OCI-LY7 (cell line): ENCODE results near the gene FUT8. TPM values are rescaled to one million over a fixed set of nuclear protein-coding genes. Genes with fewer than 3 reads are reported as not detected.

Source experiments
- BruUV-seq: library from RNA; stranded (reverse); fragments of 400-500 nt; replicated peaks from 2 replicates; lab custom pipeline; 2021; lab: Mats Ljungman, UMichigan
- CTCF ChIA-PET: fragments of 300-600 bp; sonication (Branson Sonifier 250); formaldehyde crosslinking; loops from one replicate; lab custom pipeline; 2022; ENCODE audit warnings: antibody characterized with exemption; ENCODE audit not compliant: unreplicated experiment; lab: Charles Lee
- POLR2A ChIA-PET: fragments of 300-600 bp; sonication (Branson Sonifier 250); formaldehyde crosslinking; loops from one replicate; lab custom pipeline; 2022; ENCODE audit warnings: antibody characterized with exemption; lab: Charles Lee
- DNase-seq: peaks from one replicate; pipeline ENCODE4 v3.0.0-alpha.2; 2015; ENCODE audit warnings: low spot score
- H2AFZ ChIP-seq: fragments of 200-600 bp; sonication (generic), shearing (Covaris generic); 2 replicates; pipeline ENCODE4 v1.6.1; 2014; ENCODE audit warnings: mild to moderate bottlenecking, antibody characterized with exemption, low read length, moderate library complexity
- H3K27ac ChIP-seq: fragments of 200-600 bp; sonication (generic); 2 replicates; pipeline ENCODE4 v1.5.1; 2014; ENCODE audit warnings: mixed run types, low read depth, mild to moderate bottlenecking, moderate library complexity, low read length, inconsistent platforms; ENCODE audit not compliant: poor library complexity, severe bottlenecking
- H3K36me3 ChIP-seq: fragments of 200-600 bp; sonication (generic); 2 replicates; pipeline ENCODE4 v1.6.1; 2014; ENCODE audit warnings: mild to moderate bottlenecking, antibody characterized with exemption, low read length, moderate library complexity, mixed read lengths; ENCODE audit not compliant: insufficient read depth
- H3K4me1 ChIP-seq: fragments of 200-600 bp; sonication (generic); 2 replicates; pipeline ENCODE4 v1.5.1; 2014; ENCODE audit warnings: mild to moderate bottlenecking, low read length; ENCODE audit not compliant: insufficient read depth, poor library complexity, severe bottlenecking
- H3K4me2 ChIP-seq: fragments of 200-600 bp; sonication (generic); 2 replicates; pipeline ENCODE4 v1.6.1; 2014; ENCODE audit warnings: mild to moderate bottlenecking, low read length
- H3K4me3 ChIP-seq: fragments of 200-600 bp; sonication (generic); 2 replicates; pipeline ENCODE4 v1.5.1; 2014; ENCODE audit warnings: mild to moderate bottlenecking, low read depth, low read length; ENCODE audit not compliant: poor library complexity, severe bottlenecking
- H3K79me2 ChIP-seq: fragments of 200-600 bp; sonication (generic); 2 replicates; pipeline ENCODE4 v1.6.1; 2016; ENCODE audit warnings: low read depth, mild to moderate bottlenecking, low read length, moderate library complexity, mixed read lengths; ENCODE audit not compliant: insufficient read depth
- H3K9me2 ChIP-seq: fragments of 200-600 bp; sonication (generic); 2 replicates; pipeline ENCODE4 v1.6.1; 2016; ENCODE audit warnings: mild to moderate bottlenecking, low read length, mixed read lengths; ENCODE audit not compliant: insufficient read depth
- H3K9me3 ChIP-seq: fragments of 200-600 bp; sonication (generic); 2 replicates; pipeline ENCODE4 v1.6.1; 2014; ENCODE audit warnings: mild to moderate bottlenecking, mixed run types, low read length, mixed read lengths
- H4K20me1 ChIP-seq: fragments of 200-600 bp; sonication (generic); 2 replicates; pipeline ENCODE4 v1.6.1; 2014; ENCODE audit warnings: mild to moderate bottlenecking, antibody characterized with exemption, low read length, moderate library complexity, mixed read lengths; ENCODE audit not compliant: insufficient read depth
- EZH2phosphoT487 ChIP-seq: fragments of 200-600 bp; sonication (generic); IDR thresholded peaks from 2 replicates; pipeline ENCODE4 v1.6.1; 2018; ENCODE audit warnings: low read depth, borderline replicate concordance, mild to moderate bottlenecking, mixed run types, antibody characterized with exemption, low read length, moderate library complexity, mixed read lengths
- intact Hi-C: fragments of 100-400 bp; cut with micrococcal nuclease; formaldehyde crosslinking; loops from one replicate; pipeline ENCODE4 v1.10.0; 2022; ENCODE audit not compliant: unreplicated experiment
- total RNA-seq, 2 experiments: library from RNA; depleted of rRNA in 1 of 2; stranded (reverse); fragments of >200 nt in 1 of 2; shearing (Covaris generic) in 1 of 2; gene quantifications; 2 replicates each; pipeline ENCODE4 v1.2.3, GENCODE V29; 2014 to 2022
- TF ChIP-seq, protein P1 (sequence below): fragments of 200-600 bp; sonication (generic); conservative IDR thresholded peaks from 2 replicates; pipeline ENCODE4 v1.5.1; 2014; ENCODE audit warnings: mild to moderate bottlenecking, antibody characterized with exemption, low read length, moderate library complexity, mixed read lengths

Gene FUT8
- total RNA-seq, 2 experiments from 2014 or later = 90.3 to 174 TPM

DNA sequence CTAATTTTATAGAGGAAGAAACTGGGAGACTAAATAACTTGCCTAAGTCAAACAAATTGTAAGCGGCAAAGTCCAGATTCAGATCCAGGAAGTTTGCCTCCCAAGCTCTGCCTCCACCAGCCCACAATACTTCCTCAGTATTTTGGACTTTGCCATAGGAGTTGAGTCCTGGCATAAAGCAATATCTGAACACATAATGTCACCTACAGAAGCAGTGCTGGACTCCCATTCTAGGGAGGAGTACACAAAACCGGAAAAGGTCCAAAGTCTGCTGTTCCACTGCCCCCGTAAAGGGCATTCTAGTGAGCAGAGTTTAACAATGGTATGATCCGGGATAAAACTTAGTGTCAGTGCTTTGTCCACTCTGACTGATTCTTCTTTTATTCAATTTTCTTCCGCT, 340.5 kb downstream of the FUT8 start:
- H2AFZ ChIP-seq = no peak overlapping the region
- intact Hi-C loops = no loop called here
- ChIA-PET CTCF (no interaction called here), POLR2A (no interaction called here)
- DNase-seq = no peak
- H3K79me2 ChIP-seq = no peaks in the 10 kb centered on the region
- no peaks in the 10 kb centered on the region for H3K9me2 ChIP-seq
- no TSS peak for BruUV-seq
- H3K27ac ChIP-seq = no peak overlapping the region
- no peaks in the 10 kb centered on the region for H3K4me1 ChIP-seq
- no peak overlapping the region for H3K4me3 ChIP-seq
- no peaks in the 10 kb centered on the region for H3K9me3 ChIP-seq
- no peaks in the 10 kb centered on the region for H4K20me1 ChIP-seq
- no peak overlapping the region for H3K4me2 ChIP-seq
- TF ChIP-seq EZH2phosphoT487 = no peak
- TF ChIP-seq, protein P1, sequence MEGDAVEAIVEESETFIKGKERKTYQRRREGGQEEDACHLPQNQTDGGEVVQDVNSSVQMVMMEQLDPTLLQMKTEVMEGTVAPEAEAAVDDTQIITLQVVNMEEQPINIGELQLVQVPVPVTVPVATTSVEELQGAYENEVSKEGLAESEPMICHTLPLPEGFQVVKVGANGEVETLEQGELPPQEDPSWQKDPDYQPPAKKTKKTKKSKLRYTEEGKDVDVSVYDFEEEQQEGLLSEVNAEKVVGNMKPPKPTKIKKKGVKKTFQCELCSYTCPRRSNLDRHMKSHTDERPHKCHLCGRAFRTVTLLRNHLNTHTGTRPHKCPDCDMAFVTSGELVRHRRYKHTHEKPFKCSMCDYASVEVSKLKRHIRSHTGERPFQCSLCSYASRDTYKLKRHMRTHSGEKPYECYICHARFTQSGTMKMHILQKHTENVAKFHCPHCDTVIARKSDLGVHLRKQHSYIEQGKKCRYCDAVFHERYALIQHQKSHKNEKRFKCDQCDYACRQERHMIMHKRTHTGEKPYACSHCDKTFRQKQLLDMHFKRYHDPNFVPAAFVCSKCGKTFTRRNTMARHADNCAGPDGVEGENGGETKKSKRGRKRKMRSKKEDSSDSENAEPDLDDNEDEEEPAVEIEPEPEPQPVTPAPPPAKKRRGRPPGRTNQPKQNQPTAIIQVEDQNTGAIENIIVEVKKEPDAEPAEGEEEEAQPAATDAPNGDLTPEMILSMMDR = no peak
- H3K36me3 ChIP-seq = peaks cover 7% of the 10 kb centered on the region

DNA sequence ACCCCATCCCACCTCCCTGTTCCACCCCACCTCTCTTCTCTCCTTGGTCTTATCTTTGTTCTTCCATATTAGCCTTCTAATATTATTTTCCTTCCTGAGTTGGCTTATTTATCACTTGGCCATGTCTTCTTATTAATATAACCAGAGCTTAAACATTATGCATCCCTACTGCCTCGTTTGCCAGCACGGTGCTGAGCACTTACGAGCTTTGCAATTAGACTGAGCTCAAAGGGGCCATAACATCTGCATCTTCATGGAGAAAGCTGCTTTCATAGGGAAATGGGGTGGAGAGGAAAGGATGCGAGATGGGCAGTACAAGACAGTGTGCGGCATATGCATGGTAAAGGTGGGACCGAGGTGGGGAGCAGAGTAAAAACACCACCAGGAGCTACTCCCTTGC, 342.8 kb downstream of the FUT8 start:
- CTCF ChIA-PET = no interaction called here
- intact Hi-C loops = no loop called here
- H3K4me1 ChIP-seq = no peaks in the 10 kb centered on the region

DNA sequence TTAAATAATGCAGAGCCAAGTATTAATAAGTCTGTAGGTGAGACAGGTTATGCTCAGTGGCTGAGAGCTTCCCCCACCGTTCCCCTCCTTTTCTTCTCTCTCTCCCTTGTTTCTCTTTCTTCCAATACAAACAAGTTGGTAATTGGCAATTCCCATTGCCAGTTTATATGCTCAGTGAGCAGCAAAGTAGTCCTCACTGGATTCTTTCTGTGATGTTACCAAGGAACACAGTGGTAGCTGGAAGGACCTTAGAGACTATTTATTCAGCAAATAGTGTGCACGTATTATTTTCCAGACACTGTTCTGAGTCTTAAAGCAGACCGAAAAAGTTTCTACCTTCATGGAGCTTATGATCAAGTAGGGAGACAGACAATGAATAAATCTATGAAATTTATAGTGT, 344.4 kb downstream of the FUT8 start:
- TF ChIP-seq, protein P1 = no peak
- TF ChIP-seq EZH2phosphoT487 = no peak
- ChIA-PET POLR2A (no interaction called here), CTCF (no interaction called here)
- H3K4me3 ChIP-seq = no peak overlapping the region
- no peak for DNase-seq
- no peaks in the 10 kb centered on the region for H3K4me1 ChIP-seq
- H3K36me3 ChIP-seq = no peaks in the 10 kb centered on the region
- intact Hi-C loops = no loop called here
- H3K27ac ChIP-seq = no peak overlapping the region
- BruUV-seq = no TSS peak
- H2AFZ ChIP-seq = no peak overlapping the region
- no peaks in the 10 kb centered on the region for H3K9me3 ChIP-seq
- H4K20me1 ChIP-seq = no peaks in the 10 kb centered on the region
- H3K9me2 ChIP-seq = no peaks in the 10 kb centered on the region
- no peak overlapping the region for H3K4me2 ChIP-seq
- H3K79me2 ChIP-seq = no peaks in the 10 kb centered on the region

More for the DNA sequence above, 342.8 kb downstream of the FUT8 start:
- Histone ChIP-seq H2AFZ (no peak overlapping the region), H3K4me2 (no peak overlapping the region), H3K4me3 (no peak overlapping the region), H3K36me3 (no peaks in the 10 kb centered on the region), H3K9me3 (no peaks in the 10 kb centered on the region), H3K9me2 (no peaks in the 10 kb centered on the region), H3K27ac (no peak overlapping the region), H3K79me2 (no peaks in the 10 kb centered on the region), H4K20me1 (no peaks in the 10 kb centered on the region)
- no peak for DNase-seq
- BruUV-seq = no TSS peak
- TF ChIP-seq EZH2phosphoT487 = no peak
- TF ChIP-seq, protein P1 = no peak
- POLR2A ChIA-PET = interaction anchor here (1.1 to 1.2 kb wide), 2 partner anchors 10 to 31 kb away, joined by 3 to 4 read pairs; no protein-coding TSS in a partner anchor
